OCI-M1 (cell line): ENCODE measurements around the gene SCN1A.
"Not testable (repeated sequence)": the region's sequence is repeated elsewhere in the genome, so short reads cannot be mapped to it uniquely, and the experiment has no call there.

Source experiments
- DNase-seq: peaks from one replicate; lab custom pipeline; 2025; lab: John Stamatoyannopoulos, UW

The SCN1A gene

DNA sequence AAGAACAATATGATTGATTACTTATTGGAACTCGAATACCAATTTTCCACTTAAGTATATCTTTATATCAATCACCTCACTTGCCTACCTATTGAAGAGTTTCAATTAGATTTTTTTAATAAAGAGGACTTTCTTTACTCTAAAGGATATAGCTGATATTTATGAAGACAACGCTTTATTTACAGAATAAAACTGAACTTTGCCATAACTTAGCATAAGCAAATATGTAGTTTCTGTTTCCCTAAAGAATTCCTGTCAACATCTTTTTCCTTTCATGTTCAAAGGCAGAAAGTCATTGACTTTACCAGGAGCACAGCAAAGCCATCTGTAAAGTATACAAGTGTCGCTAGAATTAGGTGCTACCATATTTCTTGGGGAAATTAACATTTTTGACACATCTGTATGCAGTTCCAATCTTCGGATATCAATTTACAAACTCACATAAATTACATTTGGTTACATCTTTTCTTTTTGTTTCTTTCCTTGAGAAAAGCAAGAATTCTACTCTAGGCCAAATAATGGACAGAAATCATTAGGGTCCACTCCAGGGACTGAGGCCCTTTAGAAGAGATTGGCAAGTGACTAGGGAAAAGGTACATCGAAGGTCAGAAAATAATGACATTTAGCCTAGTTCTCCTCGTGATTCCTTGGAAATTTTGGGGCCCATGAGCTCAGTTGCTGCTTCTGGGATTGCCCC is 7.5 kb upstream of the SCN1A start:
- DNase-seq = no peak

DNA sequence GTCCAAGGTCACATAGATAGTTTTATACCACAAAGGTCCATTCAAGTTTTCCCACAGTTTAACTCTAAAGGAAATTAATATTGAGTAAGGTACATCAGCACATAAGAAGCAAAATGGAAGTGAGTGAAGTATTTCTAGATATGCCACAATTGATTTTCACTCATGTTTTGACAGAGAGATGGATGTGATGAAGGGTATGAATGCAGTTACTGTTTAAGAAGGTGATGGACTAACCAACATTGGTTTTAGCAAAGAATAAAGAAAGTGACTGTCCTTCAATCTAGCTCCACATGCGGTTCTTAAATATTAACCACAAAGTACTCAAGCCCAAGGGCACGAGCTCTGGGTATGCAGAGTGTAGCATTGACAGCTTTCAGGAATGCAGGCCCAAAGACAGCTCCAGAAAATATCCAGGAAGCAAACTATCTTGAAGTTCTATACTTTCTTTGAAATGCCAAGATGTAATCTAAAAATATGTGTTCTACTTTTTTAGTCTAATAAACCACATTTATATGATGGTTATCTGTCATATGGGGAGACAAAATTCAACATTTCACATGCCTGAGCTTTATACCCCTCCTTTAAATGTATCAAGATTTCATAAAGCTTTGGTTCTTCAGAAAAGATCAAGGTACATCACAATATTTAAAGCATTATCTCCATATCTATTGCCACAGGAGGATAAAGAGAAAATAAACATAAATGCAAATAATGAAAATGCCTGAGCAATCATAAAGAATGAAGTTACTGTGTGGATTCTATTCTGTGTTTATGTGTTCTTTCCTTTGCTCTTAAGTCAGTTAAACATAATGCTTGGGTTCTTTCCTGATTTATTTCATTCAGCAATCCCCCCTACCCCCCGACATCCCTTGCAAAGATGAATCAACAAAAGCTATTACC is 6.7 kb upstream of the SCN1A start:
- no peak for DNase-seq

DNA sequence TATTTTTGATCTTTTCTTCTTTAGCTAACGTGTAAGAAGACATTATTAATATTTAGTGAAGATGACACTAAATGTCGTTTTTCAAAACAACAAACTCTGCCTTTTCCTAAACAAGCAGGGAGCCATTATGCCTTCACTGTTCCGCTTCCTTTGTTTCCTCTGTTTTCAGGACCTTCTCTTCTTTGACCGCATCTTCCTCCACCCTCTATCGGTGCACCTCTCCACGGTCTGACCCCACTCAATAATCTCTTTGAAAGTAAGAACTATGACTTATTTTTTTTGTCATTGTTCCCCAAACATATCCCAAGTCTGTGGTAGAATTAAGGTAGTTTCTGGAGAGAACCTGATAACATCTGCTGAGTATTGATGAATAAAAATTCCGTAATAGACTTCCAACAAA is 5.8 kb upstream of the SCN1A start:
- DNase-seq = no peak

DNA sequence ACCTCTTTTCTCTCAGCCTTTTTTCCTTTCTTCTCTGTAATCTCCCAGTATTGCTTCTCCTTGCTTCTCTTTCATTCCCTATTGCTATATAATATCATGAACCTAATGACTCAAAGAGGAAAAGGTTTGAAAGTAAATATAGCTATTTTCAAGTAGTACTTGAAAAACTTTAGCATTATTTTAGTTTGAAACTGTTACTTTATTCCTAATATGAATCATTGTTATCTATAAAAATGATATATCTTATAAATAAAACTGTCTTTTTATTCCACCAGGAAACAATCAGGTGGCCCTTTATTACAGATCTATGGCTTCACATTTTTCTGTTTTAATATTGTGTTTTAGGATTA is 311 bp upstream of the SCN1A start:
- no peak for DNase-seq

DNA sequence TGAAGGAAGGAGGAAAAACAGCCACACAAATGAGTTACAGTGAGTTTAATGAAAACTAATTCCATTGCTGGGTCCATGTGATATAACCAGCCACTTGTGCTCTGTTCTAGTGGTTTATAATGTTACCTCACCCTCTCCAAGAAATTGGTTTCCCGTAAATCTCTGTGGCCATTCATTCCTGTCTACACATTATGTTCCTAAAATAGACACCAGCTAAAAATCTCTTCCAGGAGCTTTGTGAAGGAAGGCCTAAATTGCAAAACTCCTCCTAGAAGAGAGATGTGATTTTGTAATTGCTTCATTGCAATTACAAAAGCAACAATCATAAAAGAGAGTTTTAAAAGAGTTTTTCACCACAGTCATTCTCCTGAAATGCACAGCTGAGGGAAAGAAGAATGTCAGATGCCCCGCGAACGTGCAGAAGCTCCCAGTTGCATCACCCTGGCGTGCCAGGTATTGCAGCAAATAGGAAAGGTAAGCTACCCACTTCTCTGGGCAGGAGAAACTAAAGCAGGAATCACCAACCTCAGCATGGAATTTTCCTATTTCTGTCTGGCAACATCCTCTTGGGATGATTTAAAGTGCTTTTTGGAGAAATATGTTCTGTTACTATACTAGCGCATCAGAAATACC is 1.7 kb downstream of the SCN1A start:
- DNase-seq = no peak

DNA sequence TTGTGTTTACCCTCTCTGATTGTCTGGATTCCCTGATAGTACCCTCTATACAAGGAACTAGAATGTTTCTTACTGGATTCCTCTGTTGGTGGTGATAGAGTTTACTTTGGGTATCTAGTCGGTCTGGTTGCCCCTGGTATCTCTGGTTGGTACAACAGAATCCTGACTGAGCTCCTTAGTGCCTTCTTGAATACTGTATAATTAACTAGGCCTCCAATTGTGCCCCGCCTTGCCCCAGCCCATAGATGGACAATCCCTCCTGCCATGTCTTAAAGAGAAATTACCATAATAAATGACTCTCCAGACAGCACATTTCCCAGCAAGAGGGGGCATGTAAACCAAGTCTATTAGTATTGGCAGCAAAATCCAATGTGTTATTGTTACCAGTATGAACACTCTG is 2.3 kb downstream of the SCN1A start:
- no peak for DNase-seq

DNA sequence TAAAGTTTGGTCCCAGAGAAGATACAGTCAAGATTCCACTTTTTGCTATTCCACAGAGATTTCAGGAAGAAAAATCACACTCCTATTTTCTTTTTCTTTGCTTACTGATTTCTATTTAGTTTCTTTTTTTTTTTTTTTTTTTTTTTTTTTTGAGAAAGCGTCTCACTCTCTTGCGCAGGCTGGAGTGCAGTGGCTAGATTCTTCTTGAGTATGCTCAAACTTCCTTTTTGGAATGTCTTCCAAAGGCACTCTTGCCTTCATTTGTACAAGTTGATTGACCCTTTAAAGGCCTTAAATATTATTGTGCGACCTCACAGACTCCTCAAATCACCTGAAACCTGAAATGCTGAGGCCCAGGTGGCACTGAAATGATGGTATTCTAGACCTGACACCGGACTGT is 9.6 kb downstream of the SCN1A start:
- no peak for DNase-seq

DNA sequence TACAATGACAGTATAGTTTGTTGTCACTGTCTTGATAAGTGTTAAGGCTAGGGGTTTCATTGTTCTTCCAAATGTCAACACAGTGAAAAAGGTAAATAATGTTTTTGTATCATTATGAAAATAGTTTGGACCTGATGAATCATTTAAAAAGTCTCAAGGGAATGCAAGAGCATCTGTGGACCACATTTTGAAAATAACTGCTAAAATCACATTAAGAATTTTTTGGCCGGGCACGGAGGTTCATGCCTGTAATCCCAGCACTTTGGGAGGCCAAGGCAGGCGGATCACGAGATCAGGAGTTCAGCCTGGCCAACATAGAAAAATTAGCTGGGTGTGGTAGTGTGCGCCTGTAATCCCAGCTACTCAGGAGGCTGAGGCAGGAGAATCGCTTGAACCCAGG is 10.3 kb downstream of the SCN1A start:
- no peak for DNase-seq

DNA sequence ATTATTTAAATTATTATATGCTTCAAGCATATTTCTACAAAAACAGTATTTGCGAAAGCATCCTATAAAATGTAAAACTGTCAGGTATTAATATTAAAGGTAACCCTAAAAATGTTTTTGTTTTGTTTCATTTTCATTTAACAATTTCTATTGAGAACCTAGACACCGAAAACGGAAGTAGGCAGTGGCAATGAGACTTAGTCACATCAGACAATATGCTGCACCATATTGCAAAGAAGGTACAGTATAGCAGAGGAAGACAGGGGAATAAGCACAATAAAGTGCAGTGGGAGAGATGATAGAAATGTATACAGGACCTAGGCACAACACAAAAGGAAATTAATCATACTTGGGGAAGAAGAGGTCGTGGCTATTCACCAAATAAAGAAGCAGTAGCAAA is 12.2 kb downstream of the SCN1A start:
- peak; percentile 35 for DNase-seq

DNA sequence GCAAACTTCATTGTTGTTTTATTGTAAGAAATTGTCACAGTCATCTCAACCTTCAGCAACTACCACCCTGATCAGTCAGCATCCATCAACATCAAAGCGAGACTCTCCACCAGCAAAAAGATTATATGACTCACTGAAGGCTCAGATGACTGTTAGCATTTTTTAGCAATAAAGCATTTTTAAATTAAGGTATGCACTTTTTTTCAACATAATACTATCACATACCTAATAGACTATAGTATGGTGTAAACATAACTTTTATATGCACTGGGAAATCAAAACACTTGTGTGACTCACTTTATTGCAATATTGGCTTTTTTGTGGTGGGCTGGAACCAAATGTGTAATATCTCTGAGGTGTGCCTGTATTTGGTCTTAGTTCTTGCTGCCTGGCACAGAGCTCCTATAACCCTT is 15.6 kb downstream of the SCN1A start:
- DNase-seq = no peak

DNA sequence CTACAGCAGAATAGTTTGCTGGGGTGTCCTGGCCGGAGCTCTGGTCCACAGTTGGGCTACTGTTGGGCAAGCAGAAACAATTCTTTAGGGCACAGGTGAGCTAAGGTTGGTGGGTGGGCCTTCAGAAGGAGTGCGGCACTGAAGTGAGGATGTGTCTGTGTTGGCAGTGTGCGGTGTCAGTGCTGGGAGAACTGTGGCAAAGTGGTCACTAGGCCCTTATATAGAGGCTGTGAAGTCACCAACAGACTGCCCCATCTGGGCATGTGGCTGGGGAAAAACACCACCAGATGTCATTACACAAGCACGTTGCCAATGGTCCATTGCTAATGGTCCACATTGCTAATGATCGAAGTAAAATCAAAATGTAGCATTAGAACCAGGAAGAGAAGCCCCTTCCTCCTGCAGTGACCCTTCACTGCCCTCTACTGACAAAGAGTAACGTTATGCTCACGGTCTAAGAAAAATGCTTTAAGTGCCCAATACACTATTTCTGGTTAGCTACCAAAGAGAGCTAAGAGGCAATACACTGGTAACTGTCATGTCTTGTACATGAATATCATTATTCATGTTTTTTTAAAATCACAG is 21.3 kb downstream of the SCN1A start:
- peak; percentile 73 for DNase-seq

DNA sequence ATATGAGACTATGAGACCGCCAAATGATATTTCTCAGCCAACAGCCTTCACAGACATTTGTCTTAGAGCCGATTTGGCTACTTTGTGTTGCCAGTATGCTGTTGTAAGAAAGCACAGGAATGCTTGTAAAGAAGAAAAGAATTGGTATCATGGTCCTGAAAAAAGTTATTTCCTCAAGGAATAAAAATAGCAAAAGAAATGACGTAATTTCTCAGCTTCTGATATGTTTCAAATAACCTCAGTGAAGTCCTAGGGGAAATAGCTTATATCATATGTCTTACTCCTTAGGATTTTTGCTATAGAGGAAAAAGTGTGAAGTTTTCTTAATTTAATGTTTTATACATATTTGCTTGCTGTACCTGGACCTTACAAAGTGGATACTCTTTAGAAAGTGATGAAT is 23.0 kb downstream of the SCN1A start:
- no peak for DNase-seq

DNA sequence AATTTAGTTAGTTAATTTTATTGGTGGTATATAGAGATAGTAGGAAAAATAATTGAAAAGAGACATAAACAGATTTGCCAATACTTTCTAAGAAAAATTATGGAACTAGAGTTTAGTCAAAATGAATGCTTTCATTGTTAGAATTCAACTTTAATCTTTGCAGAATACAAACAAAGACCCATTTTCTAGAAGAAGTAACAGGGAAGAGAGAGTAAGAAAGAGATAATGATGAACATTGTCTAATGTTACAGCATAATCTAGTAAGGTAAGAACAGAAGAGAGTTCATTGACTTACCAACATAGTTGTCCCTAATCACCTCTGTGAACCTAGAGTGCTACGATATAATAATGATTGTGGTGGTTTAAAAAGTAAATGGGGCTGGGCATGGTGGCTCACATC is 23.7 kb downstream of the SCN1A start:
- no peak for DNase-seq

DNA sequence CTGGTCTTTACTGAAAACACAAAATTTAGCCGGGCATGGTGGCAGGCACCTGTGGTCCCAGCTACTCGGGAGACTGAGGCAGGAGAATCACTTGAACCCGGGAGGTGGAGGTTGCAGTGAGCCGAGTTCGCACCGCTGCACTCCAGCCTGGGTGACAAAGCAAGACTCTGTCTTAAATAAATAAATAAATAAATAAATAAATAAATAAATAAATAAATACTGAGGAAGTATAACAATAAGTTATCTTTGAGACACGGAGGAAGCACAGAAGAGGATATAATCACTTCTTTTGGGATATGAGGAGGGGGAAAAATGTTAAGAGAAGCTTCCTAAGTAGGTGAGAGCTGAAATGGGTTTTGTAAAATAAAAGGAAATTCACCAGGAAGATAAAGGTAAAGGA is 24.5 kb downstream of the SCN1A start:
- not testable (repeated sequence) for DNase-seq

DNA sequence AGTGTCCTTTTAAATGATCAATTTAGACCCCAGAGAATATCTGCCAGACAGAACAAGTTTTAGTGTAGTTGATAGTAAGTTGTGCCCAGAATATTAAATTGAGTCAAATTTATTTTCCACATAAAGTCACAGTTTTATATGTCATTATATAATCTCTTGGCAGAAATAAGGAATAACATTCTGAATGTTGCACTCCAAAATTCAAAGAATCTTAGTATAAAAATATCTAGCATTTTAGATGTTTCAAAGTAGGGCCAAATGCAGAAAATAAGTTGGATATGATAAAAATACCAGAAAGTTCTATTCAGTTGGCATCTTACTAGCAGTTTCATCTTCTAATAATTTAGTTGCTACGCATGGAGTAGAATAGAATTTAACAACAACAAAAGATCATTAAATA is 33.5 kb downstream of the SCN1A start:
- DNase-seq = no peak

DNA sequence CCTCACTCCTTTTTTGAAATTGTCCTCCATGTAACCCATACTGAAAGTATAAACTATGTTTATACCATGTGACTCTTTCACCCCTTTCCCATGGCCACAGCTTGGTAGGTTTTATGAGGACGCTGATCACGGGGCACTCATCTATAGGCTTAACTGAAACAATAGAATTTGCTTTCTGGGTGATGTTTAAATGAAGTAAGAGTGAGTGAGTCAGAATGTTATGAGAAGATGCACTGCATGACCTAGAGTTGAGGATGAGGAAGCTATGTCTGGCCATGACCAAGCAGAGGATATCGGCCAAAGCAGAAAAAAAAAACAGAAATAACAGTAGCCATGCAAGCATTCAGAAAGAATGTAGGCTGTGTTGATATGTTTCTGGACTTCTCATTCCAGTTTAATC is 34.9 kb downstream of the SCN1A start:
- DNase-seq = no peak

DNA sequence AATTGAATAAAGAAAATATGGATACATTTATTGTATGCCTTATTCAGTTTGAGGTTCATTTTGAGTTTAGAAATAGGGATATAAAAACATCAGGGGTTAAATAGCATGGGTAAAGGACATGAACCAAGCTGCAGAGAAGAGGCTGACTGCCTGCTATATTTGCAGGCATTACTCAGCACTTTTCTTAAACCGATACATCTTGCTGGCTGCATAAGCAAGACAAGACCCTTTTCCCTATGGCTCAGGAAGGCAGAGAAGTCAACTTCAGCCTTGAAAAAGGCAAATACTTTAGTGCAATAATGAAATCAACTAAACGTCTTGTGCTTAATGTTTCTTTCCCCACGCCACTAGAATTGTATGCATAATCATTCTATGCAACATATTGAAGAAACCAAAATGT is 36.4 kb downstream of the SCN1A start:
- peak; percentile 66 for DNase-seq

DNA sequence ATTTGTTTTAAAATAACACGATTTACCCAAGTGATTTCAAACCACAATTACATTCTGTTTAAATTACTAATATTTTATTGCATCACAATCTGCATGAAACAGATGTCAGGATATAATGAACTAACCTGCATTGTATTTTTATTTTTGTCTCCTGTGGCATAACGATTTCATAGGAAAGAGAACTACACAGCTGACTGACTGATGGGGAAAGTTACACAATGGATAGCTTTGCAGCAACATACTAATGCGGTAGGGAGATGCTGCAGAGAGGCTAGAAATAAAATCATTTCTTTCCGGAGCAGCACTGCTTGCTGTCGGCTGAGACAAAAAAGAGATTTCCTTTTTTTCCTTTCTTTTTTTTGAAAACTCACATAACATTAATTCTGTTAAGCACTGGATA is 36.9 kb downstream of the SCN1A start:
- DNase-seq = no peak

DNA sequence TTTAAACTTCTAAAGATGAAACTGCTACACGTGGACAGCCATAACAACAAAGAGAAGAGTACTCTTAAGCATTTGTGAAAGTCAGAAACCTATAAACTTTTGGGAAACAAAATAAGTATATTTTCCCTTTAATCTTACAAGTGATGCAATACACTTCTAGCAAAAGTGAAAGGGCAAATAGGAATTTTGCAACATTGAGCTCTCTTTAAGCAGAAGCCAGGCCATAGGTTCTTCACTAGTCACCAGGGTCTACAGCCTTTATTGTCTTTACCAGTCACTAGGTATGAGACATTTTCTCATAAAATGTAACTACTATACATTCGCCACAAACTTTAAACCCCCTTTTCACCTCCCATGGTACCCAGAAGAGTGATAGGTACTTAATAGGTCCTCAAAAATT is 37.5 kb downstream of the SCN1A start:
- peak; percentile 46 for DNase-seq

DNA sequence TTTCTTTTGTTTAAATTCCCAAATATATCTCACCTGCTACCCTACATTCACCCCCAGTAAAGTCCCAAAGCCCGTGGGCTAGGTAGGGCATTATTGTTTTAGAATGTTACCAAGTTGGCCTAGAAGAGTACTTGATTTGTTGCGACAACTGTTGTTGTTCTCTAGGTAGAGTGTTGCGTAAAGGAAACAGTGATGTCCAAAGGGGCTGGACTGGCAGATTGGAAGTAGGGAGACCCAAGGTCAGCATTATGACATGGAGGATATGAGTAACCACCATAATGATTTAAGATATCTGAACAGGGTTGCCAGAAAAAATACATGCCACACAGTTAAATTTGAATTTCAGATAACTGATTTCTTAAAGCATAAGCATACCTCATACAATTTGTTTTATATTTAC is 39.2 kb downstream of the SCN1A start:
- no peak for DNase-seq

DNA sequence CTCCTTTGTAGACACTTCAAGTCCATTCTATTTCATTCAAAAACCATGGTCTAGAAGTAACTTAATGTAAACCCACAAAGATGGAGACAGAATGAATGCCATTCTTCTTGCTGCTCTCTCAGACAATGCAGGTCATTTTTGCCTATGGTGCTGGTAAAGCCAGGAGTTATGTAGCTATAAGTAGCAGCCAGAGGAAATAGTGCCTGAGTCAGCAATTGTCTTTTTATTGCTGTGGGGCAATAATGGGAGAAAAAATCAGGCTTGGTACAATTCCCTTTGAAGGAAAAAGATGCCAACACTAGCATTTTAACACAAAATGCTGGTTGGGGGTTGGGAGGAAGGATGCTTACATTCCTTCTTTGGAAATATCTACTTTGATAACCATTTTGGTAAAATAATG is 43.5 kb downstream of the SCN1A start:
- no peak for DNase-seq

DNA sequence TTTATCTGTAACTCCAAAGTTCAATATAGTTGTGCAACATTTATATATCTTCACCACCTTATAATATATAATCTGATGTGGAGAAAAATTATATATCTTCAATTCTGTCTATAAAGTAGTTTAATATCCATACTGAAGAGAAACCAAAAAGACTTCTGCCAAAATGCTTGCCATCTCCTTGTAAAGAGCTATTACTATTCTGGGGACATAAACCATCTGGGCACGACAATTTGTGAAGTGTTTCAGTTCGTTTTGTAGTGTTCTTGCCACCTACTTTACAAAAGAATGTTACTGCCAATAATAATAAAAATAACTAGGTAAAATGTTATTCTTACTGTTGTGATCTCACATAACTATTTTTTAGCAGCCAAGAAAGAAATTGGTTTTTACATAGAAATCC is 45.1 kb downstream of the SCN1A start:
- no peak for DNase-seq

DNA sequence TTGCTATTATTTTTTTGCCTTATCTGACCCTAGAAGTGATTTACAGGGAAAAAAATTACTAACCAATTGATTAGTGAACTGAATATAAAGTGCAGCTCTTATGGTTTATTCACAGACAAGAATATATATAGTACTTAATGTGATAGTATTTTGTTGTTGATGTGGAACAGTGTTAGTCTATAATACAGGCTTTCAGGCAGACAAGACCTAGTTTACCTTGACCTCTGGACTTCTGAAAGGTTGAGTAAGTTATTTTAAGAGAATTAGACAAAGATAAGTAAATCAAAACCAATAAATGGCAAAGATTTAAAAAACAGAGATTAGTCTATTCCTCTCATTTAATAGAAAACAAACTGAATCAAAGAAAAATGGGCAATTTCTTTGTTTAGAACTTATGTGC is 46.0 kb downstream of the SCN1A start:
- no peak for DNase-seq
